IPS-18a (cell line): Measurements from ENCODE around the gene SLC25A52.

Source experiments
- H3K27ac ChIP-seq: one replicate; pipeline ENCODE4 v1.5.1; 2013; ENCODE audit warnings: low read length
- H3K27me3 ChIP-seq: one replicate; pipeline ENCODE4 v1.6.1; 2013; ENCODE audit warnings: mild to moderate bottlenecking, low read length; ENCODE audit not compliant: control insufficient read depth, insufficient read depth
- H3K36me3 ChIP-seq: one replicate; pipeline ENCODE4 v1.6.1; 2013; ENCODE audit warnings: low read depth, low read length; ENCODE audit not compliant: control insufficient read depth
- H3K4me1 ChIP-seq: one replicate; pipeline ENCODE4 v1.6.1; 2013; ENCODE audit warnings: low read depth, low read length; ENCODE audit not compliant: control insufficient read depth
- H3K4me3 ChIP-seq: one replicate; pipeline ENCODE4 v1.5.1; 2013; ENCODE audit warnings: low read length
- H3K9ac ChIP-seq: one replicate; pipeline ENCODE4 v1.6.1; 2013; ENCODE audit warnings: mild to moderate bottlenecking, low read length, moderate library complexity
- H3K9me3 ChIP-seq: one replicate; pipeline ENCODE4 v1.6.1; 2013; ENCODE audit warnings: low read depth, low read length; ENCODE audit not compliant: control insufficient read depth

Gene SLC25A52

GRCh38 chr18:31718386-31718785 is 42.3 kb downstream of the SLC25A52 start:
- no peak overlapping the region for H3K27ac ChIP-seq
- H3K36me3 ChIP-seq = no peaks in the 10 kb centered on the region
- H3K9ac ChIP-seq = no peak overlapping the region
- no peaks in the 10 kb centered on the region for H3K27me3 ChIP-seq
- no peak overlapping the region for H3K4me3 ChIP-seq
- H3K4me1 ChIP-seq = no peaks in the 10 kb centered on the region
- no peaks in the 10 kb centered on the region for H3K9me3 ChIP-seq

- Histone ChIP-seq H3K9ac (no peak overlapping the region), H3K36me3 (no peaks in the 10 kb centered on the region)
Measured at GRCh38 chr18:31716362-31716761, 44.3 kb downstream of the SLC25A52 start.

GRCh38 chr18:31711365-31712172 is 49.1 kb downstream of the SLC25A52 start:
- H3K4me1 ChIP-seq = no peaks in the 10 kb centered on the region
- no peaks in the 10 kb centered on the region for H3K27me3 ChIP-seq
- no peak overlapping the region for H3K4me3 ChIP-seq
- no peaks in the 10 kb centered on the region for H3K36me3 ChIP-seq
- H3K9ac ChIP-seq = no peak overlapping the region
- no peaks in the 10 kb centered on the region for H3K9me3 ChIP-seq
- no peak overlapping the region for H3K27ac ChIP-seq

More at GRCh38 chr18:31716362-31716761, 44.3 kb downstream of the SLC25A52 start:
- Histone ChIP-seq H3K4me1 (no peaks in the 10 kb centered on the region), H3K9me3 (no peaks in the 10 kb centered on the region), H3K27me3 (no peaks in the 10 kb centered on the region), H3K27ac (no peak overlapping the region), H3K4me3 (no peak overlapping the region)

- Histone ChIP-seq H3K27me3 (no peaks in the 10 kb centered on the region), H3K36me3 (no peaks in the 10 kb centered on the region), H3K9me3 (no peaks in the 10 kb centered on the region), H3K9ac (no peak overlapping the region), H3K4me1 (no peaks in the 10 kb centered on the region), H3K27ac (no peak overlapping the region), H3K4me3 (no peak overlapping the region)
Measured at GRCh38 chr18:31710826-31711225, 49.9 kb downstream of the SLC25A52 start.
